Fibroblast of lung (primary cell): Measurements from ENCODE around the gene ZNF716. TPM values are rescaled to one million over a fixed set of nuclear protein-coding genes. Genes with fewer than 3 reads are reported as not detected.

Experiments
- DNase-seq, 2 donors: peaks; one replicate each; pipeline versions ENCODE4 v3.0.0 to v3.0.0-alpha.2; 2010; ENCODE audit warnings: low read depth in 2 of 2
- H2AFZ ChIP-seq: 2 replicates; pipeline ENCODE4 v1.5.1; 2012; ENCODE audit warnings: low read length, control low read depth, inconsistent platforms
- H3K27ac ChIP-seq: 2 replicates; pipeline ENCODE4 v1.5.1; 2011; ENCODE audit warnings: low read length, control low read depth; ENCODE audit not compliant: insufficient read depth
- H3K27me3 ChIP-seq: 2 replicates; pipeline ENCODE4 v1.5.1; 2011; ENCODE audit warnings: mild to moderate bottlenecking, low read length; ENCODE audit not compliant: control insufficient read depth, insufficient read depth
- H3K36me3 ChIP-seq: 2 replicates; pipeline ENCODE4 v1.5.1; 2011; ENCODE audit warnings: low read length; ENCODE audit not compliant: control insufficient read depth, insufficient read depth
- H3K4me1 ChIP-seq: 2 replicates; pipeline ENCODE4 v1.5.1; 2011; ENCODE audit warnings: low read length; ENCODE audit not compliant: control insufficient read depth, insufficient read depth; ENCODE audit errors: extremely low read depth
- H3K4me2 ChIP-seq: 2 replicates; pipeline ENCODE4 v1.5.1; 2011; ENCODE audit warnings: low read length, control low read depth; ENCODE audit not compliant: insufficient read depth; ENCODE audit errors: extremely low read depth
- H3K4me3 ChIP-seq, 4 experiments: fragments of 200-600 bp in 1 of 4; sonication (generic) in 1 of 4; replicated peaks in 1 of 4; 2 replicates each; pipeline ENCODE4 v1.5.1; 2011 to 2016; ENCODE audit warnings: low read length in 4 of 4, low read depth in 3 of 4, mild to moderate bottlenecking in 3 of 4, control low read depth in 2 of 4, inconsistent platforms in 1 of 4, mixed read lengths in 1 of 4; ENCODE audit not compliant: insufficient read depth in 1 of 4; ENCODE audit errors: control extremely low read depth in 1 of 4
- H3K79me2 ChIP-seq: 2 replicates; pipeline ENCODE4 v1.5.1; 2012; ENCODE audit warnings: mild to moderate bottlenecking, low read length, inconsistent platforms; ENCODE audit not compliant: control insufficient read depth, insufficient read depth
- H3K9ac ChIP-seq: 2 replicates; pipeline ENCODE4 v1.5.1; 2011; ENCODE audit warnings: mild to moderate bottlenecking, low read length, control low read depth; ENCODE audit not compliant: insufficient read depth
- H3K9me3 ChIP-seq: 2 replicates; pipeline ENCODE4 v1.5.1; 2012; ENCODE audit warnings: low read depth, low read length; ENCODE audit not compliant: control insufficient read depth, insufficient read depth
- H4K20me1 ChIP-seq: 2 replicates; pipeline ENCODE4 v1.5.1; 2011; ENCODE audit warnings: low read length; ENCODE audit not compliant: control insufficient read depth, insufficient read depth; ENCODE audit errors: extremely low read depth
- CTCF ChIP-seq, 2 donors: IDR thresholded peaks in 1 of 2; conservative IDR thresholded peaks in 1 of 2; 1 replicate in 1 of 2; 2 replicates in 1 of 2; pipeline ENCODE4 v1.5.1; 2011 to 2012; ENCODE audit warnings: low read length in 2 of 2, control low read depth in 1 of 2, inconsistent platforms in 1 of 2, low read depth in 1 of 2, mild to moderate bottlenecking in 1 of 2
- EZH2 ChIP-seq: IDR thresholded peaks from 2 replicates; pipeline ENCODE4 v1.5.1; 2012; ENCODE audit warnings: low read length, control low read depth, mild to moderate bottlenecking; ENCODE audit errors: missing control alignments
- polyA plus RNA-seq, 2 donors: library from polyadenylated mRNA; depleted of rRNA in 1 of 2; stranded (reverse) in 1 of 2; unstranded in 1 of 2; fragments of >200 nt; gene quantifications; 2 replicates each; pipeline ENCODE4 v1.2.1, GENCODE V29; 2011 to 2012; ENCODE audit warnings: missing spikeins in 1 of 2
- total RNA-seq: library from RNA; depleted of rRNA; stranded (reverse); fragments of >200 nt; gene quantifications from 2 replicates; pipeline ENCODE4 v1.2.1, GENCODE V29; 2014

Gene ZNF716
- total and polyA plus RNA-seq, 2 donors (not counting 1 experiment from before 2014, with no cell fraction given): not detected

GRCh38 chr7:57417736-57418135 is 32.2 kb upstream of the ZNF716 start:
- no peaks in the 10 kb centered on the region for H3K4me1 ChIP-seq
- no peak overlapping the region for H3K4me2 ChIP-seq
- no peak overlapping the region for H2AFZ ChIP-seq
- H3K27ac ChIP-seq: no peak overlapping the region
- DNase-seq: no peak
- no peaks in the 10 kb centered on the region for H4K20me1 ChIP-seq
- no peaks in the 10 kb centered on the region for H3K27me3 ChIP-seq
- H3K9ac ChIP-seq: no peak overlapping the region
- H3K9me3 ChIP-seq: no peaks in the 10 kb centered on the region
- H3K36me3 ChIP-seq: no peaks in the 10 kb centered on the region
- H3K4me3 ChIP-seq: no peak overlapping the region
- TF ChIP-seq CTCF (conservative IDR thresholded peaks at IDR 0.05 in 1 of 2, IDR thresholded peaks at IDR 0.05 in 1 of 2; ENCODE audit: low read depth in 1 of 2, low read length in 2 of 2) (no peak), EZH2 (no peak)
- no peaks in the 10 kb centered on the region for H3K79me2 ChIP-seq

- Histone ChIP-seq H3K27me3 (no peaks in the 10 kb centered on the region), H3K27ac (no peak overlapping the region), H3K9ac (no peak overlapping the region), H4K20me1 (no peaks in the 10 kb centered on the region), H3K79me2 (no peaks in the 10 kb centered on the region), H3K4me3 (no peak overlapping the region), H2AFZ (no peak overlapping the region), H3K36me3 (no peaks in the 10 kb centered on the region), H3K4me1 (no peaks in the 10 kb centered on the region), H3K9me3 (no peaks in the 10 kb centered on the region), H3K4me2 (no peak overlapping the region)
- no peak for DNase-seq
- TF ChIP-seq CTCF (conservative IDR thresholded peaks at IDR 0.05 in 1 of 2, IDR thresholded peaks at IDR 0.05 in 1 of 2; ENCODE audit: low read depth in 1 of 2, low read length in 2 of 2): no peak
- no peak for TF ChIP-seq EZH2
These were observed 26.2 kb upstream of the ZNF716 start for GRCh38 chr7:57423768-57424167.

- H3K27me3 ChIP-seq: no peaks in the 10 kb centered on the region
- H3K4me2 ChIP-seq: no peak overlapping the region
- no peaks in the 10 kb centered on the region for H3K4me1 ChIP-seq
- H3K27ac ChIP-seq: no peak overlapping the region
- H2AFZ ChIP-seq: no peak overlapping the region
- no peak overlapping the region for H3K9ac ChIP-seq
- no peaks in the 10 kb centered on the region for H4K20me1 ChIP-seq
- H3K36me3 ChIP-seq: no peaks in the 10 kb centered on the region
- DNase-seq: no peak
- H3K4me3 ChIP-seq: no peak overlapping the region
- TF ChIP-seq CTCF (conservative IDR thresholded peaks at IDR 0.05 in 1 of 2, IDR thresholded peaks at IDR 0.05 in 1 of 2; ENCODE audit: low read depth in 1 of 2, low read length in 2 of 2): no peak
- H3K9me3 ChIP-seq: no peaks in the 10 kb centered on the region
- H3K79me2 ChIP-seq: no peaks in the 10 kb centered on the region
These were observed 25.3 kb upstream of the ZNF716 start for GRCh38 chr7:57424515-57425238.
